ENCODE measurements around the gene PTPRCAP. TPM values are rescaled to one million over a fixed set of nuclear protein-coding genes. Genes with fewer than 3 reads are reported as not detected.

Gene PTPRCAP
- total and polyA plus RNA-seq, 10 of the 15 experiments (the other 5 are each of a cell fraction or from before 2014, with no cell fraction given) = 4.7 to 266 (median 125) TPM

DNA sequence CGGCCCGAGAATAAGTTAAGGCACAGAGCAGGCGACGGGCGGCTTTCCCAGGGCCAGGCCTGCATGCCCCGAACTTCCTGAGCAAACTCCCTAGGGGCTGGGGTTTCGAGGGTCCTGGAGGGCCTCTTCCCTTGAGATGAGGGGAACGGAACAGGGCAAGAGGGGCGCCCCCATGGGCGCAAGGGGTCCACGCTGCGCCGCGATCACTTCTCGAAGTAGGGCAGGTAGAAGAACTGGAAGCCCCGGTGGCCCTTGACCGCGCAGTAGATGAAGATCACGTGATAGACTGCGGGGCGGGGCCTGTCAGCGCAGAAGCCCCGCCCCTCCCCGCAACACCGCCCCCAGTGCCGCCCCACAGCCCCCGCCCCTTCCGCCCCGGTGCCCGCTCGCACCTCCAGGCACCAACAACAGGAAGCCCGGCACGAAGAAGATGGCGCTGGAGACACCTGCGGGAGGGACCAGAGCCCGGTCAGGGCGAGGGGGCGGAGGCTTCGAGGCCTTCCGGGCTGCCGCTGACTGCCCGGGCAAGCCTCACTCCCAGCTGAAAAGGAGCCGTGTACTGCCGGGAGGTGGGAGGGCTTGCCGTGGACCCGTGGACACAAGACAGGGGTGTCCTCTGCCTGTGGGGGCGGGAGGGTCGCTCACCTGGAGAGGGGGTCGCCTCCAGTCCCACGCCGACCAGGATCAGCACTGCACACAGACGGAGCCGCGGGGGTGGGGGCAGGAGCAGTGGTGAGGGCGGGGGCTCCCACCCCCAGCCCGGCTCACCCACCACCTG lies 27.1 kb upstream of the PTPRCAP start:
- peak overlapping the region; percentile 100 for H3K4me2 ChIP-seq (ENCODE audit: control insufficient read depth, insufficient read depth)
- peaks cover 14% of the 10 kb centered on the region for H3K79me2 ChIP-seq (ENCODE audit: control insufficient read depth, insufficient read depth, low read length)
- H4K20me1 ChIP-seq (ENCODE audit: control insufficient read depth, insufficient read depth) = no peaks in the 10 kb centered on the region
- H3K4me1 ChIP-seq (ENCODE audit: control insufficient read depth, insufficient read depth, low read length) = peaks cover 33% of the 10 kb centered on the region
- intact Hi-C loops (cut with micrococcal nuclease; ENCODE audit: unreplicated experiment) = no loop called here
- SMC1A ChIA-PET (ENCODE audit: uncharacterized antibody, unreplicated experiment) = interaction anchor here (0.9 to 5.2 kb wide), 5 partner anchors 18 to 62 kb away, joined by 3 to 46 read pairs (median 13); partner anchors contain the start of genes AIP, PPP1CA, PTPRCAP and TBC1D10C
- no peaks in the 10 kb centered on the region for H3K9me3 ChIP-seq (replicated peaks; ENCODE audit: control insufficient read depth, insufficient read depth, low read length)
- ATAC-seq (peak; percentile 85), FAIRE-seq (no peak), DNase-seq (ENCODE audit: low read depth, low spot score) (peak; percentile 65)
- H3K36me3 ChIP-seq (ENCODE audit: control insufficient read depth in 2 of 2, insufficient read depth in 2 of 2, low read length in 1 of 2) = no peaks in the 10 kb centered on the region; a peak in 1 of 4 replicates
- under 1% methylated on average over 45 of the region's 56 CpGs for WGBS (ENCODE audit: insufficient coverage, insufficient replicate concordance, low lambda C conversion rate, missing lambda C conversion rate)
- H2AFZ ChIP-seq (ENCODE audit: control insufficient read depth, low read depth, low read length) = peak overlapping the region; percentile 79
- peak overlapping the region; percentile 93 for H3K27ac ChIP-seq (ENCODE audit: control insufficient read depth, insufficient read depth)
- CTCF ChIA-PET = interaction anchor here (0.9 to 5.1 kb wide), 6 partner anchors 18 to 150 kb away, joined by 3 to 36 read pairs (median 4); partner anchors contain the start of genes AIP, PPP1CA and PTPRCAP
- no peaks in the 10 kb centered on the region for H3K27me3 ChIP-seq (replicated peaks in 1 of 2; ENCODE audit: control insufficient read depth in 2 of 2, insufficient read depth in 2 of 2, low read length in 1 of 2)
- peak overlapping the region; percentile 95 for H3K9ac ChIP-seq (ENCODE audit: control insufficient read depth, insufficient read depth, low read length)
- no TSS peak for BruUV-seq (replicated peaks)
- peak overlapping the region; percentile 97 for H3K4me3 ChIP-seq
- POLR2A ChIA-PET = interaction anchor here (0.6 to 8.1 kb wide), 11 partner anchors 18 to 884 kb away, joined by 3 to 78 read pairs (median 6); partner anchors contain the start of genes AIP, PPP1CA, PTPRCAP and RAD9A
- in situ Hi-C loops (cut with MboI) = no loop called here
- RAD21 ChIA-PET (ENCODE audit: unreplicated experiment) = interaction anchor here (0.5 to 5.5 kb wide), 11 partner anchors 18 to 114 kb away, joined by 3 to 72 read pairs (median 4); partner anchors contain the start of genes AIP, PPP1CA, PTPRCAP and TBC1D10C
- TF ChIP-seq HDAC2 (IDR thresholded peaks at IDR 0.05) = no peak
- TF ChIP-seq RUNX3 (IDR thresholded peaks at IDR 0.05; ENCODE audit: low read length) = peak; percentile 22
- TF ChIP-seq MYB (IDR thresholded peaks at IDR 0.05; ENCODE audit: borderline replicate concordance, low read depth, low read length) = no peak
- TF ChIP-seq PAX5 (IDR thresholded peaks at IDR 0.05; ENCODE audit: borderline replicate concordance, low read depth, low read length) = no peak
- no peak for TF ChIP-seq KAT2A (conservative IDR thresholded peaks at IDR 0.05; ENCODE audit: control insufficient read depth, low read depth, low read length)
- peak; percentile 1; the same call in 1 of the 2 replicates for TF ChIP-seq BACH1 (IDR thresholded peaks at IDR 0.05; ENCODE audit: borderline replicate concordance)
- TF ChIP-seq FOXK2 (IDR thresholded peaks at IDR 0.05) = no peak
- no peak for TF ChIP-seq ZBED1 (IDR thresholded peaks at IDR 0.05; ENCODE audit: borderline replicate concordance)
- TF ChIP-seq SIX5 (IDR thresholded peaks at IDR 0.05; ENCODE audit: low read depth, low read length, severe bottlenecking) = no peak
- 0 out of 2 replicates have a peak, but pooled peaks have one; percentile 32 for TF ChIP-seq NBN (IDR thresholded peaks at IDR 0.05)
- TF ChIP-seq, protein P1, sequence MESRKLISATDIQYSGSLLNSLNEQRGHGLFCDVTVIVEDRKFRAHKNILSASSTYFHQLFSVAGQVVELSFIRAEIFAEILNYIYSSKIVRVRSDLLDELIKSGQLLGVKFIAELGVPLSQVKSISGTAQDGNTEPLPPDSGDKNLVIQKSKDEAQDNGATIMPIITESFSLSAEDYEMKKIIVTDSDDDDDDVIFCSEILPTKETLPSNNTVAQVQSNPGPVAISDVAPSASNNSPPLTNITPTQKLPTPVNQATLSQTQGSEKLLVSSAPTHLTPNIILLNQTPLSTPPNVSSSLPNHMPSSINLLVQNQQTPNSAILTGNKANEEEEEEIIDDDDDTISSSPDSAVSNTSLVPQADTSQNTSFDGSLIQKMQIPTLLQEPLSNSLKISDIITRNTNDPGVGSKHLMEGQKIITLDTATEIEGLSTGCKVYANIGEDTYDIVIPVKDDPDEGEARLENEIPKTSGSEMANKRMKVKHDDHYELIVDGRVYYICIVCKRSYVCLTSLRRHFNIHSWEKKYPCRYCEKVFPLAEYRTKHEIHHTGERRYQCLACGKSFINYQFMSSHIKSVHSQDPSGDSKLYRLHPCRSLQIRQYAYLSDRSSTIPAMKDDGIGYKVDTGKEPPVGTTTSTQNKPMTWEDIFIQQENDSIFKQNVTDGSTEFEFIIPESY (IDR thresholded peaks at IDR 0.05) = no peak
- TF ChIP-seq POLR2A (IDR thresholded peaks at IDR 0.05; ENCODE audit: low read depth, low read length) = peak; percentile 95
- peak; percentile 73; the same call in 1 of the 2 replicates for TF ChIP-seq POLR2AphosphoS5 (IDR thresholded peaks at IDR 0.05; ENCODE audit: low read length)
- TF ChIP-seq ATF7 (IDR thresholded peaks at IDR 0.05; ENCODE audit: low read depth) = no peak
- TF ChIP-seq EZH2 (IDR thresholded peaks at IDR 0.05; ENCODE audit: borderline replicate concordance, control insufficient read depth, low read depth, low read length) = no peak
- TF ChIP-seq, protein P2, sequence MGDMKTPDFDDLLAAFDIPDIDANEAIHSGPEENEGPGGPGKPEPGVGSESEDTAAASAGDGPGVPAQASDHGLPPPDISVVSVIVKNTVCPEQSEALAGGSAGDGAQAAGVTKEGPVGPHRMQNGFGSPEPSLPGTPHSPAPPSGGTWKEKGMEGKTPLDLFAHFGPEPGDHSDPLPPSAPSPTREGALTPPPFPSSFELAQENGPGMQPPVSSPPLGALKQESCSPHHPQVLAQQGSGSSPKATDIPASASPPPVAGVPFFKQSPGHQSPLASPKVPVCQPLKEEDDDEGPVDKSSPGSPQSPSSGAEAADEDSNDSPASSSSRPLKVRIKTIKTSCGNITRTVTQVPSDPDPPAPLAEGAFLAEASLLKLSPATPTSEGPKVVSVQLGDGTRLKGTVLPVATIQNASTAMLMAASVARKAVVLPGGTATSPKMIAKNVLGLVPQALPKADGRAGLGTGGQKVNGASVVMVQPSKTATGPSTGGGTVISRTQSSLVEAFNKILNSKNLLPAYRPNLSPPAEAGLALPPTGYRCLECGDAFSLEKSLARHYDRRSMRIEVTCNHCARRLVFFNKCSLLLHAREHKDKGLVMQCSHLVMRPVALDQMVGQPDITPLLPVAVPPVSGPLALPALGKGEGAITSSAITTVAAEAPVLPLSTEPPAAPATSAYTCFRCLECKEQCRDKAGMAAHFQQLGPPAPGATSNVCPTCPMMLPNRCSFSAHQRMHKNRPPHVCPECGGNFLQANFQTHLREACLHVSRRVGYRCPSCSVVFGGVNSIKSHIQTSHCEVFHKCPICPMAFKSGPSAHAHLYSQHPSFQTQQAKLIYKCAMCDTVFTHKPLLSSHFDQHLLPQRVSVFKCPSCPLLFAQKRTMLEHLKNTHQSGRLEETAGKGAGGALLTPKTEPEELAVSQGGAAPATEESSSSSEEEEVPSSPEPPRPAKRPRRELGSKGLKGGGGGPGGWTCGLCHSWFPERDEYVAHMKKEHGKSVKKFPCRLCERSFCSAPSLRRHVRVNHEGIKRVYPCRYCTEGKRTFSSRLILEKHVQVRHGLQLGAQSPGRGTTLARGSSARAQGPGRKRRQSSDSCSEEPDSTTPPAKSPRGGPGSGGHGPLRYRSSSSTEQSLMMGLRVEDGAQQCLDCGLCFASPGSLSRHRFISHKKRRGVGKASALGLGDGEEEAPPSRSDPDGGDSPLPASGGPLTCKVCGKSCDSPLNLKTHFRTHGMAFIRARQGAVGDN (IDR thresholded peaks at IDR 0.05) = peak; percentile 85
- TF ChIP-seq POU2F2 (IDR thresholded peaks at IDR 0.05; ENCODE audit: borderline replicate concordance, low read depth, low read length) = peak; percentile 37; the same call in 1 of the 3 replicates
- no peak for TF ChIP-seq ZNF622 (IDR thresholded peaks at IDR 0.05)
- no peak for TF ChIP-seq JUNB (IDR thresholded peaks at IDR 0.05)
- TF ChIP-seq SP1 (IDR thresholded peaks at IDR 0.05; ENCODE audit: low read depth, low read length) = no peak
- no peak for TF ChIP-seq JUND (IDR thresholded peaks at IDR 0.05; ENCODE audit: low read depth, low read length)

Data from GM12878 (cell line).